HEK293 (cell line): Measurements from ENCODE around the gene AXIN1.
A peak's percentile ranks its signal among the peaks of the same experiment; 100 is the strongest.

ENCODE experiments used
- CTCF ChIA-PET: fragments of 350-600 bp; formaldehyde crosslinking; extraction: SDS; loops from one replicate; lab custom pipeline; 2021; ENCODE audit warnings: antibody characterized with exemption; lab: Yijun Ruan, JAX
- POLR2A ChIA-PET: fragments of 300-600 bp; formaldehyde crosslinking; extraction: SDS; loops from one replicate; lab custom pipeline; 2020; ENCODE audit warnings: antibody characterized with exemption, inconsistent platforms; lab: Yijun Ruan, JAX
- H3K27ac ChIP-seq: fragments of 200-500 bp; sonication (Bioruptor generic); 2 replicates; pipeline ENCODE4 v1.5.1; 2014; ENCODE audit warnings: low read depth, low read length, control low read depth, inconsistent platforms; ENCODE audit errors: extremely low read depth
- H3K36me3 ChIP-seq, 2 experiments: fragments of 200-500 bp in 1 of 2; sonication (Bioruptor generic) in 1 of 2; 1 replicate in 1 of 2; 2 replicates in 1 of 2; pipeline ENCODE4 v1.5.1; 2014 to 2017; ENCODE audit warnings: inconsistent platforms in 2 of 2, low read length in 2 of 2; ENCODE audit not compliant: control insufficient read depth in 2 of 2, insufficient read depth in 1 of 2
- H3K4me1 ChIP-seq: fragments of 200-500 bp; sonication (Bioruptor generic); 2 replicates; pipeline ENCODE4 v1.5.1; 2014; ENCODE audit warnings: mild to moderate bottlenecking, low read length, inconsistent platforms; ENCODE audit not compliant: control insufficient read depth, insufficient read depth
- H3K4me3 ChIP-seq: 2 replicates; pipeline ENCODE4 v1.5.1; 2011; ENCODE audit warnings: low read depth, mild to moderate bottlenecking, control low read depth, low read length, moderate library complexity
- H3K9me3 ChIP-seq: fragments of 200-500 bp; sonication (Bioruptor generic); 2 replicates; pipeline ENCODE4 v1.5.1; 2014; ENCODE audit warnings: low read depth, low read length, inconsistent platforms; ENCODE audit not compliant: control insufficient read depth, insufficient read depth
- ELK4 ChIP-seq: IDR thresholded peaks from 2 replicates; pipeline ENCODE4 v1.6.1; 2011; ENCODE audit warnings: mild to moderate bottlenecking, low read depth, low read length, borderline replicate concordance
- HOXA7 ChIP-seq: sonication (generic); formaldehyde crosslinking; IDR thresholded peaks from 2 replicates; pipeline ENCODE4 v1.8.1; 2022; ENCODE audit warnings: missing genetic modification reagents, borderline replicate concordance
- IKZF3 ChIP-seq: fragments of 450-650 bp; IDR thresholded peaks from 2 replicates; pipeline ENCODE4 v1.5.0; 2018; ENCODE audit warnings: missing biosample characterization, mild to moderate bottlenecking, missing genetic modification characterization, moderate library complexity
- KLF10 ChIP-seq: fragments of 450-650 bp; IDR thresholded peaks from 2 replicates; pipeline ENCODE4 v1.5.1; 2018; ENCODE audit warnings: missing biosample characterization, mild to moderate bottlenecking, missing genetic modification characterization
- MYNN ChIP-seq: fragments of 450-650 bp; formaldehyde crosslinking; IDR thresholded peaks from 2 replicates; pipeline ENCODE4 v1.5.1; 2016; ENCODE audit warnings: missing biosample characterization, missing genetic modification characterization, borderline replicate concordance
- OVOL3 ChIP-seq: fragments of 450-650 bp; formaldehyde crosslinking; IDR thresholded peaks from 2 replicates; pipeline ENCODE4 v1.5.1; 2016; ENCODE audit warnings: missing biosample characterization, missing genetic modification characterization
- PBX3 ChIP-seq: sonication (generic); formaldehyde crosslinking; IDR thresholded peaks from 2 replicates; pipeline ENCODE4 v1.8.1; 2022; ENCODE audit warnings: mild to moderate bottlenecking, moderate library complexity, missing genetic modification reagents
- PRDM6 ChIP-seq: fragments of 450-650 bp; formaldehyde crosslinking; IDR thresholded peaks from 2 replicates; pipeline ENCODE4 v1.5.1; 2017; ENCODE audit warnings: missing biosample characterization, missing genetic modification characterization
- SALL2 ChIP-seq: fragments of 450-650 bp; formaldehyde crosslinking; IDR thresholded peaks from 2 replicates; pipeline ENCODE4 v1.5.0; 2017; ENCODE audit warnings: missing biosample characterization, mild to moderate bottlenecking, missing genetic modification characterization, borderline replicate concordance
- YY2 ChIP-seq: fragments of 450-650 bp; formaldehyde crosslinking; IDR thresholded peaks from 2 replicates; pipeline ENCODE4 v1.5.1; 2016; ENCODE audit warnings: missing biosample characterization, missing genetic modification characterization
- ZFHX2 ChIP-seq: fragments of 450-650 bp; formaldehyde crosslinking; conservative IDR thresholded peaks from 2 replicates; pipeline ENCODE4 v1.5.1; 2016; ENCODE audit warnings: missing biosample characterization, missing genetic modification characterization
- ZFP69B ChIP-seq: fragments of 450-650 bp; formaldehyde crosslinking; IDR thresholded peaks from 2 replicates; pipeline ENCODE4 v1.5.1; 2016; ENCODE audit warnings: missing biosample characterization, missing genetic modification characterization
- ZNF133 ChIP-seq: fragments of 450-650 bp; formaldehyde crosslinking; IDR thresholded peaks from 2 replicates; pipeline ENCODE4 v1.5.1; 2016; ENCODE audit warnings: missing biosample characterization, missing genetic modification characterization
- ZNF202 ChIP-seq: fragments of 450-650 bp; formaldehyde crosslinking; IDR thresholded peaks from 2 replicates; pipeline ENCODE4 v1.5.1; 2016; ENCODE audit warnings: missing biosample characterization, missing genetic modification characterization, borderline replicate concordance
- ZNF362 ChIP-seq: fragments of 450-650 bp; formaldehyde crosslinking; IDR thresholded peaks from 2 replicates; pipeline ENCODE4 v1.5.1; 2016; ENCODE audit warnings: missing biosample characterization, missing genetic modification characterization
- ZNF521 ChIP-seq: fragments of 450-650 bp; formaldehyde crosslinking; IDR thresholded peaks from 2 replicates; pipeline ENCODE4 v1.5.1; 2017; ENCODE audit warnings: missing biosample characterization, mild to moderate bottlenecking, missing genetic modification characterization
- ZNF529 ChIP-seq: fragments of 450-650 bp; formaldehyde crosslinking; IDR thresholded peaks from 2 replicates; pipeline ENCODE4 v1.5.1; 2017; ENCODE audit warnings: missing genetic modification characterization, missing biosample characterization; ENCODE audit not compliant: insufficient replicate concordance
- ZNF624 ChIP-seq: fragments of 450-650 bp; formaldehyde crosslinking; IDR thresholded peaks from 2 replicates; pipeline ENCODE4 v1.5.1; 2017; ENCODE audit warnings: missing biosample characterization, missing genetic modification characterization
- ZNF670 ChIP-seq: fragments of 450-650 bp; formaldehyde crosslinking; IDR thresholded peaks from 2 replicates; pipeline ENCODE4 v1.5.1; 2016; ENCODE audit warnings: missing biosample characterization, missing genetic modification characterization, low read depth
- TF ChIP-seq, protein P1 (sequence below): fragments of 450-650 bp; formaldehyde crosslinking; IDR thresholded peaks from 2 replicates; pipeline ENCODE4; 2016; ENCODE audit warnings: missing biosample characterization, missing genetic modification characterization
- TF ChIP-seq, protein P2 (sequence below): fragments of 450-650 bp; formaldehyde crosslinking; IDR thresholded peaks from 2 replicates; pipeline ENCODE4 v1.5.1; 2016; ENCODE audit warnings: missing biosample characterization, missing genetic modification characterization
- TF ChIP-seq, protein P3 (sequence below): fragments of 450-650 bp; formaldehyde crosslinking; IDR thresholded peaks from 2 replicates; pipeline ENCODE4 v1.5.1; 2016; ENCODE audit warnings: missing biosample characterization, missing genetic modification characterization

AXIN1 gene

DNA sequence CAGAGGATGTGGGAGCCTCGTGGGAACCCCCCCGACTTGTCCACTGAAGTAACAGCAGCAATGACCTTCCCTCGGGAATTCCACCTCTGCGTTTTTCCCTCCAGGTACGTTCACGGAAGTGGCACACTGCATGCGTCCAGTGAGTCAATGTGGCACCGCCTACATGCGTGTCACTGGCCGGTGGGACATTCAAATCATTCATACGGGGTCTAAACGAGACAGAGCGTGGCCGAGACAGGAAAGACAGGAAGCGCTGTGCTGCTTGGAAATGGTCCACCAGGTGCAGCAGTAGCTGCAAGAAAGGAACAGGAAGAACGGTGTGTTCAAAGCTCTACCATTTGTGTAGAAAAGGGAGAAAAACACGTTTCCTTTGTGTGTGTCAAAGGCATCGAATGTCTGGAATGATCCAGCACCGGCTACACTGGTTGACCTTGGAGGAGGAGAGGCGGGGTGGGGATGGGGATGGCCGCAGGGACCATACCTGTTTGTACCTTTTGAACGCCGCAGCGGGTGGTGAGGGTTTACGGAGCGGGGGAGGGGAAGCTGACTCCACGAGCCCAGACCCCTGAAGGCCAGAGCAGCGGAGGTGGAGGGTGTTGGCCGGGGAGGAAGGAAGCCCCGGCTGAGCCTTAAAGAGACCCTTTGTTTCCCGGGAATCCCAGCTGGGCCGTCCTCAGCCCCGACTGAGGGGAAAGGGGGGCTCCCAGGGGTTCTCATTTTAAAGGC lies 31.0 kb upstream of the AXIN1 start:
- Histone ChIP-seq H3K9me3 (no peaks in the 10 kb centered on the region), H3K36me3 (no peaks in the 10 kb centered on the region), H3K27ac (no peak overlapping the region), H3K4me3 (no peak overlapping the region), H3K4me1 (no peaks in the 10 kb centered on the region)
- ChIA-PET CTCF (interaction anchor here (0.8 to 1.0 kb wide), 2 partner anchors 12 to 277 kb away, joined by 3 to 4 read pairs; no protein-coding TSS in a partner anchor), POLR2A (interaction anchor here (0.7 to 2.9 kb wide), 2 partner anchors 13 to 66 kb away, joined by 3 to 10 read pairs; partner anchors contain the start of gene MRPL28)
- no peak for TF ChIP-seq MYNN (tag by site-specific recombination)
- TF ChIP-seq, protein P1, sequence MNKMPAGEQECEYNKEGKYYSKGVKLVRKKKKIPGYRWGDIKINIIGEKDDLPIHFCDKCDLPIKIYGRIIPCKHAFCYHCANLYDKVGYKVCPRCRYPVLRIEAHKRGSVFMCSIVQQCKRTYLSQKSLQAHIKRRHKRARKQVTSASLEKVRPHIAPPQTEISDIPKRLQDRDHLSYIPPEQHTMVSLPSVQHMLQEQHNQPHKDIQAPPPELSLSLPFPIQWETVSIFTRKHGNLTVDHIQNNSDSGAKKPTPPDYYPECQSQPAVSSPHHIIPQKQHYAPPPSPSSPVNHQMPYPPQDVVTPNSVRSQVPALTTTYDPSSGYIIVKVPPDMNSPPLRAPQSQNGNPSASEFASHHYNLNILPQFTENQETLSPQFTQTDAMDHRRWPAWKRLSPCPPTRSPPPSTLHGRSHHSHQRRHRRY (tag by site-specific recombination) = no peak
- TF ChIP-seq ZFHX2 (tag by site-specific recombination) = peak; percentile 28; the same call in 1 of the 2 replicates
- no peak for TF ChIP-seq ELK4
- no peak for TF ChIP-seq ZNF133 (tag by site-specific recombination)
- TF ChIP-seq IKZF3 (tag by site-specific recombination) = 0 out of 2 replicates have a peak, but pooled peaks have one; percentile 7
- no peak for TF ChIP-seq KLF10 (tag by site-specific recombination)

DNA sequence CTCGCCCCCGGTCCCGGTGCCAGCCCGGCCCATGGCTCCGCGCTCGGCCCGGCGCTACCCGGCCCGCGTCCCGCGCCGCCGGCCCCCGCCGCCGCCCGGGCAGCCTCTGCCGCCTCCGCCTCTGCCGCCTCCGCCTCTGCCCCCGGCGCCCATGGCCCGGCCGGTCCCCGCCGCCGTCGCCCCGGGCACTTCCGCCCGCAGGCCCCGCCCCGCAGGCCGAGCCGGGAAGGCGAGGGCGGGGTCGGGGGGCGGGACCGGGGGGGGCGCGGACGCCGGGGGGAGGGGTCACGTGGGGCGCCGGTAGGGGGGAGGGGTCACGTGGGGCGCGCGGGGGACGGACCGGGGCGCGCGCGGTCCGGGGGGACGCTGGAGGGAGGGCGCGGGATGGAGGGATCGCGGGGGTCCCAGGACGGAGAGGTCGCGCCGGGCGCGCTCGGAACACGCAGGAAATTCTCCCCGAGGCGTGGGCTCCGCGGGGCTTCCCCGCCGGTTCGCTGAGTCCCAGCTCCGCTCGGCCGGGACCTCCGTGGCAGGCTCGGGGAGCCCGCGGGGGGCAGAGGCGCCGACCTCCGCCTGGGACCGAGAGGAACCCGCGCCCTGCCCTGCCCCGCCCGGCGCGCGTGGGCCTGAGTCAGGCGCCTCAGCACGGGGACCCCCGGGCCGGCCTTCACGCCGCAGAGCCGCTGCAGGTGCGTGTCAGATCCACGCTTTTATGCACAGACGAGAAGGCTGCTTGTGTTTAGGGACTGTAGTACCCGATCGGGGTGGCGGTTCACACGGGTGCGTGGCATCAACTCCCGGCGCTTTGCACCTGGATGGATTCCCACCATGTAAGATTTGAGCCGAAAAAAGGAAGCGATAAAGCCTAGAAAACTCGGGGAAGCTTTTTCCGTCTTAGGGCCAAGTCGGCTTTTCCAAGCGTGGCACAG lies 29.5 kb upstream of the AXIN1 start, which contains the start of gene PGAP6:
Gene PGAP6, minus strand, starts transcription at position 190 of the 929 bp plus-strand sequence. Its CDS starts 157 bp downstream, at position 33.
- Histone ChIP-seq H3K36me3 (peaks cover 0 to 5% of the 10 kb centered on the region in 2 experiments; a peak in 1 of 3 replicates), H3K27ac (peak within 1 kb of the TSS; percentile 77; the same call in 1 of the 2 replicates), H3K4me1 (no peaks in the 10 kb centered on the region), H3K4me3 (peak within 1 kb of the TSS; percentile 67), H3K9me3 (no peaks in the 10 kb centered on the region)
- ChIA-PET POLR2A (interaction anchor here (0.6 to 2.9 kb wide), 4 partner anchors 11 to 190 kb away, joined by 3 to 10 read pairs (median 5); partner anchors contain the start of genes CAPN15, DECR2 and MRPL28), CTCF (interaction anchor here (0.6 kb wide), 1 partner anchor 105 kb away, joined by 3 read pairs; no protein-coding TSS in a partner anchor)
- TF ChIP-seq MYNN (tag by site-specific recombination) (no peak), PBX3 (CRISPR knock-in tag) (no peak), SALL2 (no peak), ZNF624 (tag by site-specific recombination) (no peak), HOXA7 (no peak), OVOL3 (tag by site-specific recombination) (no peak), ZNF670 (no peak), ZNF362 (tag by site-specific recombination) (no peak), ZNF202 (tag by site-specific recombination) (no peak), ZNF529 (no peak), PRDM6 (tag by site-specific recombination) (no peak), ZFP69B (tag by site-specific recombination) (no peak), ZNF521 (tag by site-specific recombination) (no peak), YY2 (tag by site-specific recombination) (no peak)
- TF ChIP-seq, protein P2, sequence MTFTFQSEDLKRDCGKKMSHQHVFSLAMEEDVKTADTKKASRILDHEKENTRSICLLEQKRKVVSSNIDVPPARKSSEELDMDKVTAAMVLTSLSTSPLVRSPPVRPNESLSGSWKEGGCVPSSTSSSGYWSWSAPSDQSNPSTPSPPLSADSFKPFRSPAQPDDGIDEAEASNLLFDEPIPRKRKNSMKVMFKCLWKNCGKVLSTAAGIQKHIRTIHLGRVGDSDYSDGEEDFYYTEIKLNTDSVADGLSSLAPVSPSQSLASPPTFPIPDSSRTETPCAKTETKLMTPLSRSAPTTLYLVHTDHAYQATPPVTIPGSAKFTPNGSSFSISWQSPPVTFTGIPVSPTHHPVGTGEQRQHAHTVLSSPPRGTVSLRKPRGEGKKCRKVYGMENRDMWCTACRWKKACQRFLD (tag by site-specific recombination) = no peak
- TF ChIP-seq, protein P3, sequence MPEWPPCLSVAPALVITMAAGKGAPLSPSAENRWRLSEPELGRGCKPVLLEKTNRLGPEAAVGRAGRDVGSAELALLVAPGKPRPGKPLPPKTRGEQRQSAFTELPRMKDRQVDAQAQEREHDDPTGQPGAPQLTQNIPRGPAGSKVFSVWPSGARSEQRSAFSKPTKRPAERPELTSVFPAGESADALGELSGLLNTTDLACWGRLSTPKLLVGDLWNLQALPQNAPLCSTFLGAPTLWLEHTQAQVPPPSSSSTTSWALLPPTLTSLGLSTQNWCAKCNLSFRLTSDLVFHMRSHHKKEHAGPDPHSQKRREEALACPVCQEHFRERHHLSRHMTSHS (tag by site-specific recombination) = no peak
